Jurkat, Clone E6-1 (cell line): ENCODE measurements around the gene ARHGEF10L.
A peak's percentile ranks its signal among the peaks of the same experiment; 100 is the strongest.

Experiments
- DNase-seq: peaks from one replicate; pipeline ENCODE4 v3.0.0-alpha.2; 2011; ENCODE audit warnings: low read depth, low spot score
- H3K4me3 ChIP-seq: 2 replicates; pipeline ENCODE4 v1.5.1; 2011; ENCODE audit warnings: mild to moderate bottlenecking, low read length, control low read depth, moderate library complexity

ARHGEF10L gene

GRCh38 chr1:17640393-17640792, 100.9 kb downstream of the ARHGEF10L start:
- H3K4me3 ChIP-seq: no peak overlapping the region
- no peak for DNase-seq

DNA sequence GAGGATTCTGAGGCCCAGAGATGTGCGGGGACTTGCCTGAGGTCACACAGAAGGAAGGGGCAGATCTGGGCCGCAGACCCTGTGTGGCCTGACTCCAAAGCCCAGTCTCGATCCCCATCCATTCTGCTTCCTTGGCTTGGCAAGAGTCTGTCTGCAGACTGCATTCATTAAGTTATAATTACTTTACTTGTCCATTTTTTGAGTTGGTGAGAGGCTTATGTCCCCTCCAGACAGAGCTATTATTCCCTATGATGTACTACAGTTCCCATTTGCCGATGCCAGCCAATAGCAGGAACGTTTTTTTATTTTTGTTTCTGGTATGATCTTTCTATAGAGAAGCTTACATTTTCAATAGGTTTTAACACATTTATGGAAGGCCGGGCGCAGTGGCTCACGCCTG, 101.5 kb downstream of the ARHGEF10L start:
- no peak overlapping the region for H3K4me3 ChIP-seq
- no peak for DNase-seq

DNA sequence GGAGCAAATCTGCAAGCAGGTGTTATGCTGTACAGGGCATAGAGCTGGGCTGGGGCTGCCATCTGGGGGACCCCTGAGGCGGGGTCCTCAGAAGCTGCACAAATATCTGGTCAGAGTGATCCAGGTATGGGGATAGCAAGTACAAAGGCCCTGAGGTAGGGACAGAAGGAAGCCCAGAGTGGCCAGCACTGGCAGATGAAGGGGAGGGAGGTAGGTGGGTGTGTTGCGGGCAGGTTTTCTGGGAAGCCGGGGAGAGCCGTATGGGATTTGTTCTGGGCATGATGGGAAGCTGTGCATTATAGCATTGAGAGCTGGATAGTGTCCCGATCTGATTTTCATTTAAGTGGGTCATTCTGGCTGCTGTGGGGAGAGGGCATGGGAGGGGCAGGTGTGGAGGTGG, 102.7 kb downstream of the ARHGEF10L start:
- DNase-seq: no peak

DNA sequence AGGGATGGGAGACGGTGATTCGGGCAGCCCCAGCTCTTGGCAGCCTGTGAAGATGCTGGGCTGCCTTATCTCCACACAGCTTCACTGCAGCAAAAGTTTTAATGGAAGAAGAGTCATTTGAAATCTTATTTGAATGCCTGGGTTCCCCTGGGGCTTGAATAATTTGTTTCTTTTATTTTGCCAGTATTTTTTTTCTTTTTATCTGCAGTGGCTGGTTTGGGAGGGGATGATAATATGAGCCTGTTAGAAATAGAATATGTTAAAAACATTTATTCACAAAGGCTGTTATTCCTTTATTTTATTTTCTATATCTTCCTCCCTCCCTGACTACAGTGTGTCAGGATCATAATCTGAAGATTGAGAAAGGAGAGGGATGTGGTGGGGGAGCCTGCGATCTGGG, 103.4 kb downstream of the ARHGEF10L start:
- DNase-seq: no peak
- no peak overlapping the region for H3K4me3 ChIP-seq

More for the DNA sequence above, 102.7 kb downstream of the ARHGEF10L start:
- no peak overlapping the region for H3K4me3 ChIP-seq

GRCh38 chr1:17643861-17644703, 104.6 kb downstream of the ARHGEF10L start:
- no peak overlapping the region for H3K4me3 ChIP-seq
- no peak for DNase-seq

- DNase-seq: no peak
- no peak overlapping the region for H3K4me3 ChIP-seq
These were observed 105.8 kb downstream of the ARHGEF10L start for GRCh38 chr1:17645068-17645911.

DNA sequence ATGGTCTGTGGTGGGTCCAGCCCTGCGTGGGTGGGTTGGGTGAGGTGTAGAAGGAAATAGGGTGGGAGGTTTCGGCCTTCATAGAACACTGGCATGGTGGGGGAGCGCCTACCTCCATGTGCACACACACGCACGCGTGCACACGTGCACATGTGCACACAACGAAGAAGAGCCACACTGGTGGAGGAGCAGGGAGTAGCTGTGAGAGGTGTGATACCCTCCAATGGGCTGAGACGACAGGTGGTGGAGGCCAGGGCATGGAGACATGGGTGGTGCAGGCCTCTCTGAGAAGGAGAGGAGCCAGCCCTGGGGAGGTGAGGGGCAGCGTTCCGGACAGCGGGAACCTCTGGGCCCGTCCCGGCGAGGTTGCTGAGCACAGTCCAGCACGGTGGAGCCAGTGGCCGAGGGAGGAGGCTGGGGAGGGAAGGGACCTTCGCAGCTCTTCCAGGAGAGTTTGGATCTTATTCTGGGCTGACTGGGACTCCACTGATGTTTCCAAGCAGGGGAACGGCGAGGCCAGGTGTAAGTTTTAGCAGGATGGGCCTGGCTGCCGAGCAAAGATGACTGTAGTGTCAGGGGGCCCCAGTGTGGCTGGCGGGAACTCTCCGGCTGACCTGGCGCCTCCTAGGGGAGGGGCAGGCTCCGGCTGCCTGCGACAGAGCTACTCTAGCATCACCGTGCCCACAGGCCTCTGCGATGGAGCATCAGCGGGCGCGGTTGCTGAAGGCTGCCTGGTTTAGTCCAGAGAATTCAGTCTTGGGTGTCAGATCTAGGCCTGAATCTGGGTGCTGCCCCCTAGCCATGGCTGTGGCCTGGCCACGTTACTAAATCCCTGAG, 107.2 kb downstream of the ARHGEF10L start:
- no peak for DNase-seq
- no peak overlapping the region for H3K4me3 ChIP-seq

GRCh38 chr1:17648457-17649145, 109.1 kb downstream of the ARHGEF10L start:
- DNase-seq: no peak
- H3K4me3 ChIP-seq: no peak overlapping the region

DNA sequence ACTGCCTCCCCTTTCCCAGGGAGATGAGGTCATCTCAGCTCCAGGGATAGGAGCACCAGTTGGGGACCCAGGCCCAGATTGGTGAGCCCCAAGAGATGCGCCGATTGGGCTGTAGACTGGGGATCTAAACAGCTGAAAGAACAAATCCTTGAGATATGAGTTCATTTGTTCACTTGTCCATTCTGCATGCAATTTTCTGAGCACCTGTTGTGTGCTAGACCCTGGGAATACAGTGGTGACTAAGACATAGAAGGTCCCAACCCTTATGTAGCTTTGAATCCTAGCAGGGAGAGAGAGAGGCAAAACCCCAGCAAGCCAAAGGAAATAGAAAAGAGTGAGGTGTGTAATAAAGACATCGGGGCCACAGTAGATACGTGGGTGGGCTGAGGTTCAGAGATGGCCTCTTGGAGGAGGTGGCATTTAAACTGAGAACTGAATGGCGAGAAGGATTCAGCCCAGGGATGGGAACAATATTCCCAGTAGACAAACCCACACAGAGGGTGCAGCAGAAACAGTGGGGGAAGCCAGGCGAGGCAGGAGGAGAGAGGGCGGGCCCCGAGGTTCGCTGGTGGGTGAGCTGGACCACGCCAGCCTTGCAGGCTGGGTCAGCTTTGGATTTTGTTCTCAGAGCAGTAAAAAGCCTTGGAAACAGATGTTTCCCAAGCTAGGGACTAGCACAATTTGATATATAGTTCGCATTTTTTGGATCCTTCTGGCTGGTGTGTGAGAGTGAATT, 110.0 kb downstream of the ARHGEF10L start:
- no peak overlapping the region for H3K4me3 ChIP-seq
- DNase-seq: no peak

GRCh38 chr1:17653276-17653675, 113.8 kb downstream of the ARHGEF10L start:
- no peak overlapping the region for H3K4me3 ChIP-seq
- DNase-seq: no peak

- no peak for DNase-seq
- H3K4me3 ChIP-seq: no peak overlapping the region
These were observed 114.3 kb downstream of the ARHGEF10L start for GRCh38 chr1:17653728-17654351.

- no peak overlapping the region for H3K4me3 ChIP-seq
- no peak for DNase-seq
These were observed 115.0 kb downstream of the ARHGEF10L start for GRCh38 chr1:17654519-17654918.

GRCh38 chr1:17655169-17655568, 115.7 kb downstream of the ARHGEF10L start:
- H3K4me3 ChIP-seq: no peak overlapping the region
- no peak for DNase-seq

DNA sequence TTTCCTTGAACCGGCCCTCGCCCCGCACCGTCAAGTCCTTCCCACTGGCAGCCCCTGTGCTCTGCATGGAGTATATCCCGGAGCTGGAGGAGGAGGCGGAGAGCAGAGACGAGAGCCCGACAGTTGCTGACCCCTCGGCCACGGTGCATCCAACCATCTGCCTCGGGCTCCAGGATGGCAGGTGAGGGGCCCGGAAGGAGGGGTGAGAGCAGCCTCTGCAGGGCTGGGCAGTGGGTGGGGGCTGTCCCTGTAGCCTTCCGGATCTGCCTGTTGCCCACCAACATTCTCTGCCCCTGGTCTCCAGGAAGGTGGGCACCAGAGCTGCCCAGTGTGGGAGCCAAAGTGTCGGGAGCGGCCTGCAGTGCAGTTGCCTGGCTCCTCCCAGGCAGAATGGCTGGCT, 116.4 kb downstream of the ARHGEF10L start:
- no peak overlapping the region for H3K4me3 ChIP-seq
- no peak for DNase-seq

GRCh38 chr1:17657436-17657835, 117.9 kb downstream of the ARHGEF10L start:
- no peak for DNase-seq
- H3K4me3 ChIP-seq: no peak overlapping the region

GRCh38 chr1:17658837-17659236, 119.3 kb downstream of the ARHGEF10L start:
- H3K4me3 ChIP-seq: no peak overlapping the region

GRCh38 chr1:17661546-17662157, 122.2 kb downstream of the ARHGEF10L start:
- no peak overlapping the region for H3K4me3 ChIP-seq
- peak; percentile 19 for DNase-seq

More at GRCh38 chr1:17658837-17659236, 119.3 kb downstream of the ARHGEF10L start:
- DNase-seq: no peak
